HG02870 (cell line): ENCODE data around the gene LYPD1.

Source experiments
- ATAC-seq: cut with Tn5 transposase; IDR thresholded peaks from one replicate; pipeline ENCODE4 v1.9.1; 2021; ENCODE audit warnings: mild to moderate bottlenecking, moderate library complexity; ENCODE audit not compliant: unreplicated experiment

LYPD1 gene

DNA sequence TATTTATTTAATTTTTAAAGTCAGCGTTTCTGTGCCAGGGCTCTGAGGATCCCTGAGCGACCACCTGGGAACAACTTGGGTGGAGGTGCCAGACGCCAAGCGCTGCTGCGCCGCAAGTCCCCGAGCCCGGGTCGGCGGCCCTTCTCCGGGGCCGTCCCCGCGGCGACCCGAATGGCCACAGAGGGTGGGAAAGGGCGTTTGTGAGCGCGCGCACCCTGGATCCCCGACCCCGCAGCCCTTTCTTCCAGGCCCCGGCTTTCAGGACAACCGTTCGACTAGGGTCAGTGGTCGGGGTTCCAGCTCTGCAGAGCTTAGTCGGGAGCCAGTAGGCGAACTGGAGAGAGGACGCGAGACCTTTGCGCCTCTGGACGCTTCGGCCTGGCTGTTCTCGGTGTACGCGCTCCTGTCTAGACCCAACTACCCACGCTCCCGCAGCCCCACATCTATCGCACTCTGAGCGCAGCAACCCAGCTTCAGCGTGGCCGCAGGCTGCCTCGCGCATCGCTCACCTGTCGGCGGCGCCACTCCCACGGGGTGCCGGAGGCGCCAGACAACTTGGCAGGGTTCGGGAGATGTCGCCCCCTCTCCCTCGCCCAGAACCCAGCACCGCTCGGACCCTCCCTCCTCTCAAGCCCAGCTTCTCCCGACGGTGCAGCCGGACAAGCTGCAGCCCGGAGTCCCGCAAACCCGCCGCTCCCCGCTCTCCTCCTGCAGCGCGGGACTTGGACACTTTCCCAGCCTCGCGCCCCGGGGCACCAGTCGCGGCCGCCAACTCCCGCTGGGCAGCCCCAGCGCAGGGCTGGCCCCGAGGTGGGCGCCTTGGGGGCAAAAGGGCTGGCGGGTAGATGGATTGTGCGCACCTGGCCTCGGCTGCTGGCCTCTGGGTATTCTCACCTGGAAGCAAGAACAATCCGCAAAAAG is 758 bp downstream of the LYPD1 start:
- ATAC-seq, result no peak

- no peak for ATAC-seq
Measured at GRCh38 chr2:132668189-132668823, 1.7 kb downstream of the LYPD1 start.

DNA sequence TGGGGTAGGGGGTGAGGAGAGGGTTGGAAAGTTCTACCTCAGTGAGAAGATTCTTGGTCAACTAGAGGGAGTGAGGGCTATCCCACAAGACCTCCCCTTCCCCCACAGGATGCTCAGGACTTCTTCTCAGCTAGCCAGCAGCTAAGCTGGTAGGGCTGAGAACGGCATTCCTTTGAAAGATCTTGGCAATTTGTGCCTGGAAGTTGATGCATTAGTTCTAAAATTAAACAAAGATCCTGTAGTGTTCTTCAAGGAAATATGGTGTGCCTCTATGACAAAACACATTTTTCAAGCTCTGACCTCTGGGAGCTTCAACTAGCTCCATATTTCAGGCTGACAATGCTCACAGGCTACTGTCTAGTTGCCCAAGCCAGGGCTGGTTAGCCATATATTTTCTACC is 2.3 kb downstream of the LYPD1 start:
- no peak for ATAC-seq

- no peak for ATAC-seq
Measured at GRCh38 chr2:132665401-132666140, 4.4 kb downstream of the LYPD1 start.

DNA sequence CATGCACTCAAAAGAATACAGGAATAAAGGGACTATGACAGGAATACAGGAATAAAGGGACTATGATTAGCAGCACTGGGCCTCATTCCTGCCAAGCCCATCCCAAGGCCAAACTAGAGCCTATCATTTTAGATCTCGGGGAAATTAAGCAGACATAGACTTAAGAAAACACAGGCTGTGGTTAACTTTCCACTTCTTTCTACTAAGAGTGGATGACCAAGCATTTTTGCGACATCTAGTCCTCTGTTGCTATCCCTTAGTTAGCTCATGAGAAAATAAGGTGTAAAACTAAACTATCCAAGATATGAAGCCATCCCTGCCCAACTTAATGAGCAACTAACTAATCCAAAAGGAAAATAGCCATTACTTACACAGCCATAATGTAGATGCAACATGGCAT is 5.9 kb downstream of the LYPD1 start:
- ATAC-seq, result no peak

DNA sequence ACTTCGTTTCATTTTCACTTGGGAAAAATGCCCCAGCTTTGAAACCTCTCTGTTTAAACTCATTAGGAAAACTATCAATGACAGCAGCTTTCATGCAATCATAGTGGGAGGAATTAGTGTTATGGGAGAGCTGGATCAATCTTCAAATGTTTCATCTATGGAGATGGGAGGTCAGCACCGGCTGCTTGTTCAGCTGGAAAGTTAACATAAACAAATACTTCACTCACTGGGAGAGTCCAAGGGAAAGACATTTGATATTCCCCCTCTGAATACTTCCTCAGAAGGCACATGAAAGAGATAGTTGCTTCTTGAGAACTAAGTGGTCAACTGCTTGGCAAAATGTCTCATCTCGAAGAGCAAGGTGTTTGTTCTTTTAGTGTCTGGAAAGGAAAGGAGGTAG is 7.3 kb downstream of the LYPD1 start:
- no peak for ATAC-seq

GRCh38 chr2:132659331-132659730 is 10.7 kb downstream of the LYPD1 start:
- ATAC-seq, result no peak

- no peak for ATAC-seq
Measured at GRCh38 chr2:132656266-132656975, 13.6 kb downstream of the LYPD1 start.

DNA sequence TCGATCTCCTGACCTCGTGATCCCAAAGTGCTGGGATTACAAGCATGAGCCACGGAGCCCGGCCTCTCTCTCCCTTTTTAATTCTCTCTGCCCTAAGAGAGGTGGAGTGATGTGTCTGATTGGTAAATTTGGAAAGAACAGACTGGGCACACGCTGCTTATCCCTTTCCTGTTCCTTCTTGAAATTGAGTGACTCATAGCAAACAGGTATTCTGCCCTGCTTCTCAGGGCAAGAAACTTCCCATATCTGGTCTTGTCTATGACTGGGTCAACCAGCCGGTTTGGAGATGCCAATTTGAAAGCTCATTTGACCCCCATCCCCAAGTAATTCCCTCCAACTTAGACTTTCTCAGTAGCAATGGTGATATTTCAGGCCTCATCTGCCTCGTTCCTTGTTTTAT is 15.0 kb downstream of the LYPD1 start:
- ATAC-seq, result no peak

GRCh38 chr2:132654335-132654734 is 15.7 kb downstream of the LYPD1 start:
- no peak for ATAC-seq

DNA sequence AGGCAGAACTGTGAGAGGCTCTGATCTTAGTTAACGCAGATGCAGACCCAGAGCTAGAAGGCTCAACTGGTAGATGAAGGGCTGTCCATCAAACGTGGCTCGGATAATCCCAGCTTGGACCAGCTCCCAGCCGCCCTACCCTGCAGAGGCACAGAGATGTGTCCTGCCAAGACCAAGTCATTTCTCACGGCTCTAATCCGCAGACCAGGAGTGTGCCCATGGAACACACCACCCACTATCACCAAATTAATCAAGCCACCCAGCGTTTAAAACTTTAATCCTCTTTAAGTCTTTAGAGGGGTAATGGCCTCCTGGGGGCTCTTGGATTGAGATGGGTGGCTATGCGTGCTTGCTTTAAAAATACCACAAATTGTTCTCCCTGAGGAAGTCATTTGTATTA is 17.5 kb downstream of the LYPD1 start:
- no peak for ATAC-seq

GRCh38 chr2:132651115-132652045 is 18.6 kb downstream of the LYPD1 start:
- ATAC-seq, result no peak

- no peak for ATAC-seq
Measured at GRCh38 chr2:132646540-132647108, 23.4 kb downstream of the LYPD1 start.

GRCh38 chr2:132645722-132646539 is 24.1 kb downstream of the LYPD1 start:
- ATAC-seq, result no peak

- no peak for ATAC-seq
Measured at GRCh38 chr2:132645176-132645575, 24.8 kb downstream of the LYPD1 start.

- ATAC-seq, result no peak
Measured at GRCh38 chr2:132642415-132642814, 27.6 kb downstream of the LYPD1 start.

DNA sequence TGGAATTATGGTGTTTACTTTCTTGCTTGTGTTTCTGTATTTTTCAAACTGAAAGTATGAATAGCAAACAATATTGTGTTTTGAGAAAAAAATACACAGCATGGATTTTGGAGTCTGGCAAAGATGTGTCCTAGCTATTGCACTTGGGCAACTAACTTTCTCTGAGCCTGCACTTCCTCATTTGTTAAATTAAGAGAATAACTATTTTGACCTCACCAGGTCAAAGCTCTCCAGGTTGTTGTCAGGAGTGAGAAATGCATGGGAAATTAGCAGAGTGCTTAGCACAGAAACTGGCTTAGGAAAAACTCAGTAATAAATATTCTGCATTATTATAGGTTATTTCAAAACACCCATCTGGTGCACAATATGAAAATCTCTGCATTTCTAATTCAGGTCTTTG is 28.2 kb downstream of the LYPD1 start:
- ATAC-seq, result no peak

- no peak for ATAC-seq
Measured at GRCh38 chr2:132640116-132640515, 29.9 kb downstream of the LYPD1 start.
